RWPE2 (cell line): ENCODE data around the gene CDC45.

Source experiments
- ATAC-seq: fragments of 200-7000 bp; cut with Tn5 transposase; 3 replicates; pipeline ENCODE4 v1.9.1; 2021; ENCODE audit warnings: low read depth
- DNase-seq: peaks from one replicate; pipeline ENCODE4 v3.0.0-alpha.2; 2020; ENCODE audit warnings: low spot score
- H3K27ac ChIP-seq: fragments of 450-650 bp; 2 replicates; pipeline ENCODE4 v1.5.1; 2017; ENCODE audit warnings: mild to moderate bottlenecking; ENCODE audit not compliant: poor library complexity, severe bottlenecking
- H3K27me3 ChIP-seq: fragments of 250-450 bp; sonication (Bioruptor Pico); 2 replicates; pipeline ENCODE4 v1.5.1; 2021; ENCODE audit warnings: mild to moderate bottlenecking, moderate library complexity; ENCODE audit not compliant: insufficient read depth, poor library complexity, severe bottlenecking
- H3K36me3 ChIP-seq: fragments of 250-450 bp; sonication (Bioruptor Pico); 2 replicates; pipeline ENCODE4 v1.5.1; 2020; ENCODE audit warnings: low read depth, mild to moderate bottlenecking, moderate library complexity
- H3K4me1 ChIP-seq: fragments of 250-450 bp; sonication (Bioruptor Pico); 2 replicates; pipeline ENCODE4 v1.5.1; 2021; ENCODE audit warnings: mild to moderate bottlenecking, moderate library complexity; ENCODE audit not compliant: insufficient read depth, poor library complexity, severe bottlenecking
- H3K4me3 ChIP-seq: fragments of 250-450 bp; sonication (Bioruptor Pico); 2 replicates; pipeline ENCODE4 v1.5.1; 2021; ENCODE audit warnings: mild to moderate bottlenecking, moderate library complexity; ENCODE audit not compliant: severe bottlenecking
- H3K9me3 ChIP-seq: fragments of 250-450 bp; sonication (Bioruptor Pico); 2 replicates; pipeline ENCODE4 v1.5.1; 2021; ENCODE audit warnings: mild to moderate bottlenecking, moderate library complexity; ENCODE audit not compliant: severe bottlenecking
- CTCF ChIP-seq: fragments of 450-650 bp; IDR thresholded peaks from one replicate; pipeline ENCODE4 v1.5.1; 2017; ENCODE audit warnings: mild to moderate bottlenecking, moderate library complexity; ENCODE audit not compliant: poor library complexity, severe bottlenecking

Gene CDC45

GRCh38 chr22:19509923-19510322 is 30.2 kb downstream of the CDC45 start:
- ATAC-seq (no peak), DNase-seq (no peak)
- Histone ChIP-seq H3K9me3 (peaks cover 2% of the 10 kb centered on the region), H3K36me3 (peaks cover 94% of the 10 kb centered on the region), H3K4me3 (no peak overlapping the region), H3K27ac (no peak overlapping the region), H3K27me3 (no peaks in the 10 kb centered on the region), H3K4me1 (peaks cover 10% of the 10 kb centered on the region)
- TF ChIP-seq CTCF: no peak

- Histone ChIP-seq H3K27ac (peak overlapping the region; percentile 16), H3K4me3 (no peak overlapping the region), H3K9me3 (peaks cover 2% of the 10 kb centered on the region), H3K4me1 (peaks cover 10% of the 10 kb centered on the region), H3K36me3 (peaks cover 93% of the 10 kb centered on the region), H3K27me3 (no peaks in the 10 kb centered on the region)
- DNase-seq (no peak), ATAC-seq (peak; percentile 68)
- no peak for TF ChIP-seq CTCF
These were observed 31.2 kb downstream of the CDC45 start for GRCh38 chr22:19510919-19511341.

GRCh38 chr22:19513823-19514222 is 34.1 kb downstream of the CDC45 start:
- Histone ChIP-seq H3K4me1 (peaks cover 10% of the 10 kb centered on the region), H3K36me3 (peaks cover 79% of the 10 kb centered on the region), H3K27ac (no peak overlapping the region), H3K9me3 (peaks cover 2% of the 10 kb centered on the region), H3K4me3 (no peak overlapping the region), H3K27me3 (no peaks in the 10 kb centered on the region)
- ATAC-seq: no peak
- TF ChIP-seq CTCF: no peak
- no peak for DNase-seq

- TF ChIP-seq CTCF: no peak
- no peak for ATAC-seq
- Histone ChIP-seq H3K9me3 (peaks cover 2% of the 10 kb centered on the region), H3K27me3 (no peaks in the 10 kb centered on the region), H3K4me1 (peaks cover 10% of the 10 kb centered on the region), H3K27ac (no peak overlapping the region), H3K4me3 (no peak overlapping the region), H3K36me3 (peaks cover 71% of the 10 kb centered on the region)
- DNase-seq: no peak
These were observed 35.3 kb downstream of the CDC45 start for GRCh38 chr22:19514831-19515565.

GRCh38 chr22:19515654-19516377 is 36.1 kb downstream of the CDC45 start:
- DNase-seq: no peak
- TF ChIP-seq CTCF: no peak
- Histone ChIP-seq H3K4me3 (no peak overlapping the region), H3K36me3 (peaks cover 63% of the 10 kb centered on the region), H3K9me3 (peaks cover 2% of the 10 kb centered on the region), H3K27ac (no peak overlapping the region), H3K27me3 (no peaks in the 10 kb centered on the region), H3K4me1 (peaks cover 3% of the 10 kb centered on the region)
- ATAC-seq: no peak
